ENCODE measurements around the gene NECTIN1.

NECTIN1 gene

DNA sequence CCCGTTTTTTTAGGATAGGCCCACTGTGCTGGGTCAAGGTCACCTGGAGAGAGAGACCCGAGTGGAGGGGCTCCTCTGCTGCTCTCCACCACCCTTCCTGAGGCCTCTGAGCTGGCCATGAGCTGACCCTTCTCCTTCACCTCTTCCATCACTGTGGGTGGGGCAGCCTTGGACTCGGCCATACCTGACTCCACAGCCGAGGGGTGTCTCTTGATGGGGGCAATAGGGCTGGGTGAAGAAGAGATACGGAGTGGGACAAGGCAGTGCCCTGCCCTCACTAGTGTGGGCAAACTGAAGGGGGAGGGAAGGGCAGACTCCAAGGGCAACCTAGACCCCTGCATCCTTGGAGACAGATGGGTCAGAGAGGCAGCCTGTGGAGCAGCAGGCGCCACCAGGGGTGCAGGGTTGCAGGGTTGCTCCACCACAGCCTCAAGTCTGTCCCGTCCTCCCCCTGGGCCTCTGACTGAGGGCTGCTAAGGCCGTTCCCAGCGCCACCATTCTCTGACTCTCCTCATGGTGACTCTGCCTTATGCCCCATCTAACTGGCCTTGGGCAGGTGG, 20.1 kb upstream of the NECTIN1 start:
- no peak for DNase-seq (ENCODE audit: low read depth)
- TF ChIP-seq, protein P1, sequence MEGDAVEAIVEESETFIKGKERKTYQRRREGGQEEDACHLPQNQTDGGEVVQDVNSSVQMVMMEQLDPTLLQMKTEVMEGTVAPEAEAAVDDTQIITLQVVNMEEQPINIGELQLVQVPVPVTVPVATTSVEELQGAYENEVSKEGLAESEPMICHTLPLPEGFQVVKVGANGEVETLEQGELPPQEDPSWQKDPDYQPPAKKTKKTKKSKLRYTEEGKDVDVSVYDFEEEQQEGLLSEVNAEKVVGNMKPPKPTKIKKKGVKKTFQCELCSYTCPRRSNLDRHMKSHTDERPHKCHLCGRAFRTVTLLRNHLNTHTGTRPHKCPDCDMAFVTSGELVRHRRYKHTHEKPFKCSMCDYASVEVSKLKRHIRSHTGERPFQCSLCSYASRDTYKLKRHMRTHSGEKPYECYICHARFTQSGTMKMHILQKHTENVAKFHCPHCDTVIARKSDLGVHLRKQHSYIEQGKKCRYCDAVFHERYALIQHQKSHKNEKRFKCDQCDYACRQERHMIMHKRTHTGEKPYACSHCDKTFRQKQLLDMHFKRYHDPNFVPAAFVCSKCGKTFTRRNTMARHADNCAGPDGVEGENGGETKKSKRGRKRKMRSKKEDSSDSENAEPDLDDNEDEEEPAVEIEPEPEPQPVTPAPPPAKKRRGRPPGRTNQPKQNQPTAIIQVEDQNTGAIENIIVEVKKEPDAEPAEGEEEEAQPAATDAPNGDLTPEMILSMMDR (IDR thresholded peaks at IDR 0.05; ENCODE audit: insufficient read depth, low read depth, low read length, missing control alignments), result no peak
- H3K4me3 ChIP-seq (ENCODE audit: low read depth, low read length), result no peak overlapping the region

DNA sequence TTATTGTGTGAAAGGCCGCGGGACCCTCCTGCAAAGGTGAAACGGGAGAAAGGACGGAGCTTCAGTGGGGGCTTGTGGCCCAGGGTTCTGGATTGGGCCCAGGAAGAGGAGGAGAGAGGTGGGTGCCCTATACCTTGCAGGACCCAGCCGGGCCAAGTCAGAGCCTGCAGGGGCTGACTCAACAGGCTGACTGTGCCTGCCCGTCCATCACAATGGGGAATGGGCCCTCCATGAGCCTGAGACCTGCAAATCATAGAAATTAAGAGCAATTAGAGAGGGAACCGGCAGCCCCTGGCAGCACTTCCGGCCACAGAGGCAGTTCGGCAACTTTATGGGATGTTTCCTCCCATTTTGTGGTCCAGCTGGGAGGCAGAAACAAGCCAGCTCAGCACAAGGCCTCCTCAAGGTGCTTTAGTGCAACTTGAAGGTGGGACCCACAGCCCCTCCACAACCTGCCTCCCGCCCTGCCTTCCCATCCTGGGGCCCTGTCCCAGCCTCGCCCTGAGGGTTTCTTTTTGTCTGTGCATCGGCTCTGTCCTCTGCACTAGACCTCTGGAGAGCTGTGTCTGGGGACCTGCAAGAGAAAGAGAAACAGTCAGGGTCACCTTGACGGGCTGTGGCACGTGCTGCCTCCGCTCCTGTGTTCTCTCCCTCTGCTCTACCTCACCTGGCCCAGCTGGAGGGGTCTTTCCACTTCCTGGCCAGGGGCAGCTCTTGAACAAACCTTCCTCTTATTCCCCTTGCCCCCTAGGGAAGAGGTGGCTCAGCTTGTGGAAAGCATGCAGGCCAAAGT, 19.1 kb upstream of the NECTIN1 start:
- DNase-seq (ENCODE audit: low read depth), result no peak
- TF ChIP-seq, protein P1 (IDR thresholded peaks at IDR 0.05; ENCODE audit: insufficient read depth, low read depth, low read length, missing control alignments), result no peak
- no peak overlapping the region for H3K4me3 ChIP-seq (ENCODE audit: low read depth, low read length)

- TF ChIP-seq, protein P1 (IDR thresholded peaks at IDR 0.05; ENCODE audit: insufficient read depth, low read depth, low read length, missing control alignments), result no peak
- DNase-seq (ENCODE audit: low read depth), result no peak
- no peak overlapping the region for H3K4me3 ChIP-seq (ENCODE audit: low read depth, low read length)
Observed at GRCh38 chr11:119745776-119746535, 17.0 kb upstream of the NECTIN1 start.

DNA sequence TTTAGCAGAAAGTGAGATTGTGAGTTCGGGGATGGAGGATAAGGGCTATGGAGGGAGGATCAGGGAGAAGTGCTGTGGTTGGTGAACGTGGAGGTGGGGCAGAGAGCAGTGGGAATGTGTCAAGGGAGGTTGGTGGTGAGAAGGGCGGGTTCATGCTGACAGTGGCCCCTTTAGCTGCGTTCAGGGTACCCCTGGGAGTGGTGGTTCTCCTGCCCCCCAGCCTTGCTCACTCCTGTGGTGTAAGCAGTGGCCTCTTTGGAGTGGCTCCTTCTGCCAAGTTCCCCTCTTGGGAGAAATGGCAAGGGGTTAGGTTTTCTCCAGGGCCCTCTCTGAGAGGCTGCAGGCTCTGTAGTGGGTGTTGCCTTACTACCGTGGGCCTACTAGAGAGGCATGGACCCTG, 16.1 kb upstream of the NECTIN1 start:
- H3K4me3 ChIP-seq (ENCODE audit: low read depth, low read length), result no peak overlapping the region
- TF ChIP-seq, protein P1 (IDR thresholded peaks at IDR 0.05; ENCODE audit: insufficient read depth, low read depth, low read length, missing control alignments), result no peak
- no peak for DNase-seq (ENCODE audit: low read depth)

DNA sequence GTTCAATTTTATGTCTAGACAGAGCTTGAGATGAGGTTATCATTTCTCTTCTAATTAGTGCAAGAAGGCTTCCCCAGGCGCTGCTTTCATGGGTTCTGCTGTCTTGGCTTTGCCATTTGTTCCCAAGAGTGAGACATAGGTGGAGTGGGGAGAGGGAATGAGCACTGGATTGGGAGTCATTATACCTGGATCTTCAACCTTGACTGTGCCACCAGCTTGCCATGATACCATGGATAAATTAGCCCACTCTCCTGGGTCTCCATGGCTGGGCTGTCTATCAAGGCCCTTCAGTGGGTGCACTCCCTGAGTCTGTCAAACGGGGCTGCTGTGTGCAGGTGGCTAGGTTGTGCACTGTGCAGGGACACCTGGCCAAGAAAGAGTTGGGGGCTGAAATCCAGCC, 15.6 kb upstream of the NECTIN1 start:
- TF ChIP-seq, protein P1 (IDR thresholded peaks at IDR 0.05; ENCODE audit: insufficient read depth, low read depth, low read length, missing control alignments), result no peak
- no peak for DNase-seq (ENCODE audit: low read depth)
- no peak overlapping the region for H3K4me3 ChIP-seq (ENCODE audit: low read depth, low read length)

GRCh38 chr11:119743006-119743405, 14.0 kb upstream of the NECTIN1 start:
- TF ChIP-seq, protein P1 (IDR thresholded peaks at IDR 0.05; ENCODE audit: insufficient read depth, low read depth, low read length, missing control alignments), result no peak
- DNase-seq (ENCODE audit: low read depth), result no peak
- H3K4me3 ChIP-seq (ENCODE audit: low read depth, low read length), result no peak overlapping the region

All from GM12865 (cell line).